Urinary bladder (tissue), 4 donors: Measurements from ENCODE around the gene TRAF7. TPM values are rescaled to one million over a fixed set of nuclear protein-coding genes. Genes with fewer than 3 reads are reported as not detected.
A peak's percentile ranks its signal among the peaks of the same experiment; 100 is the strongest.

Source experiments
- DNase-seq: peaks from one replicate; pipeline ENCODE4 v3.0.0-alpha.2; 2015; ENCODE audit errors: extremely low spot score
- H3K27ac ChIP-seq: one replicate; pipeline ENCODE4 v1.5.1; 2013; ENCODE audit warnings: low read depth, mild to moderate bottlenecking, moderate library complexity
- H3K36me3 ChIP-seq: one replicate; pipeline ENCODE4 v1.6.1; 2013; ENCODE audit warnings: mild to moderate bottlenecking, moderate library complexity; ENCODE audit not compliant: insufficient read depth
- H3K4me1 ChIP-seq: one replicate; pipeline ENCODE4 v1.6.1; 2013; ENCODE audit warnings: mild to moderate bottlenecking, moderate library complexity; ENCODE audit not compliant: insufficient read depth
- H3K4me3 ChIP-seq: one replicate; pipeline ENCODE4 v1.5.1; 2013; ENCODE audit warnings: low read depth, low read length
- WGBS: extraction: QIAGEN DNeasy Blood & Tissue Kit; methylation state at CpG from one replicate; pipeline ENCODE4 v1.1.7; 2013; 5-methylcytosine and 5-hydroxymethylcytosine counted together
- polyA plus RNA-seq: library from polyadenylated mRNA; stranded (reverse); fragments of 200-250 nt; gene quantifications from one replicate; pipeline ENCODE4 v1.2.3, GENCODE V29; 2013
- small RNA-seq: library from RNA; depleted of rRNA; stranded (forward); fragments of <200 nt; gene quantifications from one replicate; pipeline ENCODE3, GENCODE V24; 2014
- total RNA-seq: library from RNA; depleted of rRNA; stranded (reverse); fragments of >200 nt; gene quantifications from one replicate; pipeline ENCODE4 v1.2.3, GENCODE V29; 2014
- donor health status: healthy with polysubstance abuse.
- donor health status: healthy.

Gene TRAF7
- total and polyA plus RNA-seq, 2 donors: 21.9 to 57.0 TPM

- 94% methylated on average over 4 of the region's 4 CpGs for WGBS
- no peak overlapping the region for H3K4me3 ChIP-seq
Measured at GRCh38 chr16:2216330-2216729, 60.7 kb downstream of the TRAF7 start.

GRCh38 chr16:2223221-2223941 is 67.8 kb downstream of the TRAF7 start, which contains the start of gene E4F1:
TSS of gene E4F1 (plus strand) at chr16:2223591. CDS start at chr16:2223614, 23 bp downstream.
- Histone ChIP-seq H3K36me3 (no peaks in the 10 kb centered on the region), H3K4me3 (peak within 1 kb of the TSS; percentile 86), H3K27ac (peak within 1 kb of the TSS; percentile 82), H3K4me1 (no peaks in the 10 kb centered on the region)
- DNase-seq: peak; percentile 95
- under 1% methylated on average over 82 of the region's 82 CpGs for WGBS

More at GRCh38 chr16:2216330-2216729, 60.7 kb downstream of the TRAF7 start:
- H3K4me1 ChIP-seq: no peaks in the 10 kb centered on the region
- H3K27ac ChIP-seq: no peak overlapping the region
- DNase-seq: no peak
- no peaks in the 10 kb centered on the region for H3K36me3 ChIP-seq

- Histone ChIP-seq H3K4me3 (peak overlapping the region; percentile 86), H3K4me1 (no peaks in the 10 kb centered on the region), H3K36me3 (no peaks in the 10 kb centered on the region), H3K27ac (peak overlapping the region; percentile 66)
- 6% methylated on average over 22 of the region's 22 CpGs for WGBS
- DNase-seq: no peak
Measured at GRCh38 chr16:2223942-2224486, 68.4 kb downstream of the TRAF7 start.

DNA sequence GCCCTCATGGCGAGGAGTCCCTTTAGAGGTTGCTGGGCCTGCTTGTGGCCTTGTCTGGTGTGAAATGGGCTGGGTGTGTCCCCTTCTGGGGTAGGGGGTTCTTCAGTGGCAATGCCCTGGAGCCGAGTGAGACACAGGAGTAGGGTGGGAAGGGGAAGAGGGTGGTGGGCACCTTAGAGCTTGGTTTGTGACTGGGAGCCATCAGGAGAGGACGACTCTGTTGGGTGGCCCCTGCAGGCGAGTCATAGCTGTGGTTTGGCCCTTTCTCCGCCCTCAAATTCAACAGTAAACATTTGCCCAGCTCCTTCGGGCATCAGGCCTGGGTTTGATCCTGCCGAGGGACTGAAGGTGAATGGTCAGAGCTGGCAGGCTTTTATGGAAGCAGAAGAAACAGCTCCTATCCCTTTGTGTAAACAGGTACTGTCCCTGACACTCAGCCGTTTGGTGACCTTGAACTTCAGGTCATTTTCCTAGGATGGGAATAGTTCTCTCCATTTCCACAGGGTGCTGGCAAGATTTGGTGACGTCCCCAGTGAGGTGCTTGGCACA is 70.7 kb downstream of the TRAF7 start:
- WGBS: 69% methylated on average over 9 of the region's 9 CpGs
- H3K27ac ChIP-seq: no peak overlapping the region
- H3K4me1 ChIP-seq: no peaks in the 10 kb centered on the region
- H3K4me3 ChIP-seq: no peak overlapping the region
- DNase-seq: no peak
- peaks cover 2% of the 10 kb centered on the region for H3K36me3 ChIP-seq

GRCh38 chr16:2226918-2227317 is 71.3 kb downstream of the TRAF7 start:
- H3K4me3 ChIP-seq: no peak overlapping the region
- H3K36me3 ChIP-seq: peaks cover 2% of the 10 kb centered on the region
- H3K4me1 ChIP-seq: no peaks in the 10 kb centered on the region
- WGBS: 93% methylated on average over 6 of the region's 6 CpGs
- H3K27ac ChIP-seq: no peak overlapping the region
- no peak for DNase-seq

Small RNA genes lying within 50 kb of the gene (small RNA-seq; reads per million reads assigned to genes)
- gene MIR3180-5 (not detected), gene MIR4516 (not detected), gene RF00019 (not detected), gene SNORD60 (not detected)

Other genes with a start within 250 kb of the TRAF7 start
- gene HS3ST6, start 237.4 kb upstream of the TRAF7 start, total RNA-seq: 1.8 TPM
- 1.6 TPM for gene HS3ST6, start 237.4 kb upstream of the TRAF7 start, polyA plus RNA-seq
- gene MSRB1, start 212.6 kb upstream of the TRAF7 start, total RNA-seq: 4.0 TPM
- 107 TPM for gene MSRB1, start 212.6 kb upstream of the TRAF7 start, polyA plus RNA-seq
- 1.2 TPM for gene RPL3L, start 201.1 kb upstream of the TRAF7 start, total RNA-seq
- not detected for gene RPL3L, start 201.1 kb upstream of the TRAF7 start, polyA plus RNA-seq
- 71.2 TPM for gene NDUFB10, start 196.2 kb upstream of the TRAF7 start, total RNA-seq
- 308 TPM for gene NDUFB10, start 196.2 kb upstream of the TRAF7 start, polyA plus RNA-seq
- gene RPS2, start 191.0 kb upstream of the TRAF7 start, total RNA-seq: 888 TPM
- 3,347 TPM for gene RPS2, start 191.0 kb upstream of the TRAF7 start, polyA plus RNA-seq
- gene RNF151, start 188.9 kb upstream of the TRAF7 start, total RNA-seq: not detected
- not detected for gene RNF151, start 188.9 kb upstream of the TRAF7 start, polyA plus RNA-seq
- gene TBL3, start 183.7 kb upstream of the TRAF7 start, total RNA-seq: 10.9 TPM
- 50.6 TPM for gene TBL3, start 183.7 kb upstream of the TRAF7 start, polyA plus RNA-seq
- gene NOXO1, start 174.3 kb upstream of the TRAF7 start, total RNA-seq: not detected
- gene NOXO1, start 174.3 kb upstream of the TRAF7 start, polyA plus RNA-seq: 0.16 TPM
- 7.7 TPM for gene GFER, start 171.6 kb upstream of the TRAF7 start, total RNA-seq
- gene GFER, start 171.6 kb upstream of the TRAF7 start, polyA plus RNA-seq: 27.8 TPM
- gene SYNGR3, start 165.8 kb upstream of the TRAF7 start, total RNA-seq: 2.0 TPM
- gene SYNGR3, start 165.8 kb upstream of the TRAF7 start, polyA plus RNA-seq: 1.8 TPM
- gene ZNF598, start 146.0 kb upstream of the TRAF7 start, total RNA-seq: 6.3 TPM
- gene ZNF598, start 146.0 kb upstream of the TRAF7 start, polyA plus RNA-seq: 38.4 TPM
- not detected for gene NPW, start 136.0 kb upstream of the TRAF7 start, total RNA-seq
- 0.08 TPM for gene NPW, start 136.0 kb upstream of the TRAF7 start, polyA plus RNA-seq
- 25.9 TPM for gene NHERF2, start 128.9 kb upstream of the TRAF7 start, total RNA-seq
- gene NHERF2, start 128.9 kb upstream of the TRAF7 start, polyA plus RNA-seq: 111 TPM
- gene NTHL1, start 107.9 kb upstream of the TRAF7 start, total RNA-seq: 13.7 TPM
- gene NTHL1, start 107.9 kb upstream of the TRAF7 start, polyA plus RNA-seq: 28.5 TPM
- 50.2 TPM for gene TSC2, start 107.8 kb upstream of the TRAF7 start, total RNA-seq
- 55.9 TPM for gene TSC2, start 107.8 kb upstream of the TRAF7 start, polyA plus RNA-seq
- 79.5 TPM for gene PKD1, start 19.9 kb upstream of the TRAF7 start, total RNA-seq
- gene PKD1, start 19.9 kb upstream of the TRAF7 start, polyA plus RNA-seq: 197 TPM
- gene RAB26, start 7.2 kb upstream of the TRAF7 start, total RNA-seq: 0.63 TPM
- gene RAB26, start 7.2 kb upstream of the TRAF7 start, polyA plus RNA-seq: 0.63 TPM
- gene CASKIN1, start 40.8 kb downstream of the TRAF7 start, total RNA-seq: 0.69 TPM
- 0.48 TPM for gene CASKIN1, start 40.8 kb downstream of the TRAF7 start, polyA plus RNA-seq
- gene MLST8, start 49.7 kb downstream of the TRAF7 start, total RNA-seq: 9.3 TPM
- gene MLST8, start 49.7 kb downstream of the TRAF7 start, polyA plus RNA-seq: 50.4 TPM
- 4.0 TPM for gene BRICD5, start 55.1 kb downstream of the TRAF7 start, total RNA-seq
- gene BRICD5, start 55.1 kb downstream of the TRAF7 start, polyA plus RNA-seq: 5.0 TPM
- 4.8 TPM for gene PGP, start 59.1 kb downstream of the TRAF7 start, total RNA-seq
- gene PGP, start 59.1 kb downstream of the TRAF7 start, polyA plus RNA-seq: 10.5 TPM
- gene E4F1, start 67.8 kb downstream of the TRAF7 start, total RNA-seq: 14.0 TPM
- gene E4F1, start 67.8 kb downstream of the TRAF7 start, polyA plus RNA-seq: 27.5 TPM
- 0.74 TPM for gene DNASE1L2, start 80.7 kb downstream of the TRAF7 start, total RNA-seq
- gene DNASE1L2, start 80.7 kb downstream of the TRAF7 start, polyA plus RNA-seq: 0.77 TPM
- gene ECI1, start 95.8 kb downstream of the TRAF7 start, total RNA-seq: 16.6 TPM
- 93.2 TPM for gene ECI1, start 95.8 kb downstream of the TRAF7 start, polyA plus RNA-seq
- 47.5 TPM for gene RNPS1, start 112.3 kb downstream of the TRAF7 start, total RNA-seq
- gene RNPS1, start 112.3 kb downstream of the TRAF7 start, polyA plus RNA-seq: 188 TPM
- 5.5 TPM for gene ABCA3, start 184.9 kb downstream of the TRAF7 start, total RNA-seq
- 8.3 TPM for gene ABCA3, start 184.9 kb downstream of the TRAF7 start, polyA plus RNA-seq